HG03159 (cell line): ENCODE data around the gene BCKDHA.
"Not testable (repeated sequence)": the region's sequence is repeated elsewhere in the genome, so short reads cannot be mapped to it uniquely, and the experiment has no call there.

Experiments used
- ATAC-seq: cut with Tn5 transposase; IDR thresholded peaks from one replicate; pipeline ENCODE4 v1.9.1; 2021; ENCODE audit warnings: mild to moderate bottlenecking, moderate library complexity; ENCODE audit not compliant: unreplicated experiment

BCKDHA gene

DNA sequence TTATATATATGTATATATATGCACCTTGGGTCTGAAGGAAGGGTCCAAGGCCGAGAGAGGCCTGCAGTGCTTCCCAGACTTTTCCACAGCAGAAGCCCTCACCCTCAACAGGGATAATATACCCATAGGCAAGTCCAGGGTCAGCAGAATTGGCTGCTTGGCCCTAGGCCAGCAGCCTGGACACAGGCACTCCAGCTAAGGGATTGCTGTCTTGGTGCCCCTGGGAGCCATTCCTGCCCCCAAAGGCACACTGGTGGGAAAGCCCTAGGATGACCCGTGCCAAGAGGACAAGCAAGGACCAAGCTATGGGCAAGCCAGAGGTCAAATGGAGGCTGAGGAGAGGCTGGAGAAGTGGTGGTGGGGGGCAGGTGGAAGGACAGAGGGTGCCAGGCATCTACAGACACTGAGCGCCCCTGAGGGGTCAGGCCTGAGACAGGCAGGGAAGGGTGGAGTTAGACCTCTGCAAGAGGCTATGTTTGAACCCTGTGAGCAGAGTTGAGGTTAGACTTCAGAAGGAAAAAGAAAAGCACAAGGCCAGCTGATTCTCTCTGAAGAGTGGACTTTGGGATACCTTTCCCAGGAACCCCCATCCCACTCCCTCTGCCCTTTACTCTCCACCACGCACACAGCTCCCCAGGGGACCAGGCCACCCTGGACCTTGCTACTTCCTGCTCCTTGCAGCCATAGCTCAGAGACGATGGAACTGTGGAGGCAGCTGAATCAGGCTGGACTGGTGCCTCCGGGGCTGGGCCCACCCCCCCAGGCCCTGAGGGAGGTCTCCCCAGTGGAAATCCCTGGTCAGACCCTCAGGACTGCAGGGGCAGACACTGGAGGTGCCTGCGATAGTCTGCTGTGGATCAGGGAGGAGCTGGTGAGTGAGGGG, 45.1 kb downstream of the BCKDHA start, which contains the start of gene ERICH4:
ERICH4 (plus strand) TSS at position 684 of the 883 bp plus-strand sequence; CDS start at position 698, 14 bp downstream.
- ATAC-seq, result no peak

DNA sequence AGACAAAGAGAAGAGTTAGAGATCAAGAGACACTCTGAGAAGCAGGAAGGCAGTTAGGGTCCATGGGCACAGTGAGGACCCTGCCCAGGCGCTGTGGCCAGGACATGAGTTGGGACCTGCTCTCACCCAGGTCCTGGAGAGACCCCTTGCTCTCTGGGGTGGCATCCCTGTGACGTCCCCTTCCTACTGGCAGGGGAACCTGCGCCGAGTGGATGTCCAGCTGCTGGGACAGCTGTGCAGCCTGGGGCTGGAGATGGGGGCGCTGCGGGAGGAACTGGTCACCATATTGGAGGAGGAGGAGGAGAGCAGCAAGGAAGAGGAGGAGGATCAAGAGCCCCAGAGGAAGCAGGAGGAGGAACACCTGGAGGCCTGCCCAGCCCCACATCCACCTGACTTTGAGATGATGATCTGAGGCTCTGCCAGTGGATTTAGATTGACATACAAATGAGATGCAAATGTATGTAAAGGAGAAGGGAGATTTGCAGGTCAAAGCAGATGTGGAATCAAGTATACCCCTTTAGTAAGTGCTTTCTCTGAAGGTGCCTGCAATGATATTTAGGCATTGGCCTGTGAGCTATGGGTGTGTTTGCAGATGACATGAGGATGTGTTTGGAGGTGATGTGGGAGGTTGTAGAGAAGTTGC, 46.3 kb downstream of the BCKDHA start:
- no peak for ATAC-seq

DNA sequence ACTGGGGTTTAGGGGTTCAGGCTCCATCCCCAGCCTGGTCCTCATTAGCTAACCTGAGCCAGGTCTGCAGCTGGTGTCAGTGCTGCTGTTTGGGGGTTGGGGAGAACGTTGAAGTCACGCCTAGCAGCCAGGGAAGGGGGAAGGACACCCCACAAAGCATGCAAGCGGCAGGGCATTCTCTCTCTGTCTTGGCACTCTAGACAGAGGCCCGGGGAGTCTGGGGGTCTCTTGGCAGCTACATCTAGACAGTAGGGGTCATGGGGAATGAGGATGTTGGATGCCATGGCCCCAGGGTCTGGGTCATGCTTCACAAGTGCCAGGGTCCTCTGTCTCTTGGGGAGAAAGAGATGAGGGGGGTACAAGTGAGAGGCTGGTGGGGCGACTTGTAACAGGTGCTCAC, 48.0 kb downstream of the BCKDHA start:
- ATAC-seq, result no peak

DNA sequence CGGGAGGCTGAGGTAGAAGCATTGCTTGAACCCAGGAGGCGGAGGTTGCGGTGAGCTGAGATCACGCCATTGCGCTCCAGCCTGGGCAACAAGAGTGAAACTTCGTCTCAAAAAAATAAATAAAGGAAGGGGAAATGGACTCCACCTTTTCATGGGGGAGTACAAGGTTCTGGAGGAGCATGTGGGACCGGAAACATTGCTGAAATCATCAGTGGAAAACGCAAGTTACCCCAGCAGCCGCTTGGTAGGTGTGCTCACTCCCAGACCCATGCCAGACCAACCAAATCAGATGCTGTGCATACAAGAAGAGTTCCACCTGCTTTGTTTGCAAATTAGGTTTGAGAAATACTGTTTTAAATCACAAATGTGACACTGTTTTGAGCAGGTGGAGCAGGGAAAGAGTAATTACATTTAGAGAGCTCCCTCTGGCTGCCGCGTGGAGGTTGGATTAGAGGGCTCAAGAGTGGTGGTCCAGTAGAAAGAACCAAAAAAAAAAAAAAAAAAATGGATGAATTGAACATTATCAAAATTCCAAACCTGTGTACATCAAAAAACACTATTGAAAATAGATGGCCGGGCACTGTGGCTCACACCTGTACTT, 50.2 kb downstream of the BCKDHA start:
- no peak for ATAC-seq

DNA sequence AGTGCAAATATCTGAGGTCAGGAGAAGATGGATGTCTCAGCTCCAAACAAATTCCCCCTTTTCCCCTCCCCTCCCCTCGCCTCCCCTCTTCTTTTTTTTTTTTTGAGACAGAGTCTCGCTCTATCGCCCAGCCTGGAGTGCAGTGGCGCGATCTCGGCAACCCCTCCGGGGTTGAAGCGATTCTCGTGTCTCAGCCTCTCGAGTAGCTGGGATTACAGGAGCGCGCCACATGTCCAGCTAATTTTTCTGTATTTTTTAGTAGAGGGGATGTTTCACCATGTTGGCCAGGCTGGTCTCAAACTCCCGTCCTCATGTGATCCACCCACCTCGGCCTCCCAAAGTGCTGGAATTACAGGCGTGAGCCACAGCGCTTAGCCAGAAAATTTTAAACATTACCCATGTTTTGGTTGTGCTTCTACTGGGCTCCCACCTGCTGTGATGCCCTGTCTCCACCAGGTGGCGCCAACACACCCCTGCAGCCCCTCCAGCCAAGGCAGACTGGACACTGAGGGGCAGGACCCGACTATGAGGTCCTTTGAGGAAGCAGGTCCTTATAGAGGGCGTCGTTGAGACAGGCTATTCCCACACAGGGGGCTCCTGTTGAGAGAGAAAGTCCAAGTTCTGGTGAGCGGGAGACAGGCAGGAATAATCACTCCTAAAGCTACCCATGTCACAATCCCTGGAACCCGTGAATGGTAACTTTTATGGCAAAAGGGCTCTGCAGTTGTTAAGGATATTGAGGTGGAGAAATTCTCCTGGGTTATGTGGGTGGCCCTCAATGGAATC, 51.7 kb downstream of the BCKDHA start:
- no peak for ATAC-seq

DNA sequence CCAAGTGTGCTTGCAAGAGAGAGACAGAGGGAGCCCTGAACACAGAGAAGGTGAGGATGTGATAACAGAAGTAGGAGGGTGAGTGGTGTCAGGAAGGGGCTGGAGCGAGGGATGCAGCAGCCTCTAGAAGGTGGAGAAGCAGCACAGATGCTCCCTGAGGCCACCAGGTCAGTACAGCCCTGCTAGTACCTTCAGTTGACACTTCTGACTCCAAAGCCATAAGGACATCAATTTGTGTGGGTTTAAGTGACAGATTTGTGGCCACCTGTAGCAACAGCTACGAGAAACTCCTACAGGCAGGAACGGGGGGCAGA, 52.2 kb downstream of the BCKDHA start:
- no peak for ATAC-seq

DNA sequence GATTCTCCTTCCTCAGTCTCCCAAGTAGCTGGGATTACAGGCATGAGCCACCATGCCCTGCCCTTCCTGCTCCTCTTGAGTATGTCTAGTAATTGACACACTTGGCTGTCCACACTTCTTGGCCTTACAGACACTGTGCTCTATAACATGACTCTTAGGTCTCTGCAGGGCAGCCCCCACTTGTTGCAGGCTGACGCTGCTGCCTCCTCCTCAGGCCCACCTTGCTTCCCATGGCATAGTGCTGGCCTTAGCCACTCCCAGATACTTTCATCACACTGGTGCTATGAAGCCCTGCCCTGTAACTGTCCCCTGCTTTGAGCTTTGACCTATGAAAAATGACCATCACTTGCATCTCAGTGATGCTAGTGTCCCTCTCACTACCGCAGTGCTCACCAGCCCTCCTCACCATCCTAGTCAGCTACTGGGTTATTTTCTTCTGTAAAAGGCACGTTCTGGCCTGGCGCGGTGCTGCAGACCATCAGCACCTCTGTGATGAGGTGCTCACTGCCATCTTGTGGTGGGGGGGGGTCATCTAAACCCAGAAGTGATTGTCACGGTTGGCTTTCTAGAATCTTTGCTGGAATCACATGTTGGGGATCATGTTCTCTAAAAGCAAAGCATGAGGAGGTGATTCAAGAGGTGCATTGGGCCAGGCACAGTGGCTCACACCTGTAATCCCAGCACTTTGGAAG, 55.1 kb downstream of the BCKDHA start:
- ATAC-seq, result no peak

DNA sequence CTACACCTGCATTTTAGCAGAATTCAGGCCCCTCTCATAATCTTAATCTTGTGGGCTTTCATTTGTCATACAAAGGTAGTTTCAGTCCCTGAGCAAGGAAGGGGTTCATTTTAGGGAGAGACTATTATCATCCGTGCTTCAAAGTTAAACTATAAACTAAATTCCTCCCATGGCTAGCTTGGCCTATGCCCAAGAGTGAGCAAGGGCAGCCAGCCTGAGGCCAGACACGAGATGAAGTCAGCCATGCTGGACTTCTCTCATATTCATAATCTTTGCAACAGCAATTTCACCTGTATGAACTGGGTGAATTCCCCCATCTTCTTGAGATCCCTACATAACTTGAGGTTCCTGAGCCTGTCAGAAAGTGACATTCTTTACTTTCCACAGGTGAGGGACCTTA, 58.3 kb downstream of the BCKDHA start:
- no peak for ATAC-seq

DNA sequence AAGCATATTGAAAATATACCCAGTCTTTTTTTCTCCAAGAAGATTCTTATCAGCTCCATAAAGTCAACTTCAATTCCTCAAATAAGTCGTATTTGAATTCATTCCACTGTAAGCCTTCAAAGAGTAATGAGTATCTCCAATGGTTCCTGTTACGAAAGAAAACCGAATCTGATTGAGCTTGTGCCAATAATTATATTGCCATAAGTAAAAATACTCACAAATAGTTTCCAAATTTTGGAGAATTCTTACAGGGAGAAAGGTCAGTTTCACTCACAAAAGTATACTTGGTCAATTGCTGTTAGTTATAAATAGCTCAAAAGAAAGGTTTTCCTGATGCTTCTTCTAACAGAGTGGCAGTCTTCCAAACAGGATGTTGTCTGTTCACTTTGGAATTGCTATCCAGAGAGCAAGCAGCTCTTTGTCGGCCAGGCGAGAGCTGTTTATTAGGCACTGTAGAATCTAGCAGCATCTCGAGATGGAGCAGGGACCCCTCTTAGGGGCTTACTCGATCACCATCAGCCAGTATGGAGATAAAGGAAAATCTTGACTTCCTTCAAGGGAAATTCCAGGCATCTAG, 58.8 kb downstream of the BCKDHA start:
- ATAC-seq, result no peak

DNA sequence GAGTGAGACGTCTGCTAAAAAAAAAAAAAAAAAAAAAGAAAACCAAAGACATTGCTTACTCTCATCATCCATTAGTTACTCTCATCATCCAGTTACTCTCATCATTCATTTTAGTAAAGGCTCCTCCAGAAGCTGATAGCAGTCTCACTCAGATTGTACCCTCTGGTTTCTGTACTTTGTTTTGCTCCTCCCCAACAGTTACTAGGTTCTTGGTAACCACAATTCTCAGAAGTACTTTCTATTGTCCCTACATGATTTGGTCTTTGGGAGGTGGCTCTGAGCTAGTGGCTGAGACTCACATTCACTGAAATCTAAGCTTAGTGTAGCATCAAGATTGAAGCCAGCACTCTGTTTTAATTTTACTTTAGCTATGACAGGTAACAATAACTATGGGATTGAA, 59.6 kb downstream of the BCKDHA start:
- ATAC-seq, result peak; percentile 88

DNA sequence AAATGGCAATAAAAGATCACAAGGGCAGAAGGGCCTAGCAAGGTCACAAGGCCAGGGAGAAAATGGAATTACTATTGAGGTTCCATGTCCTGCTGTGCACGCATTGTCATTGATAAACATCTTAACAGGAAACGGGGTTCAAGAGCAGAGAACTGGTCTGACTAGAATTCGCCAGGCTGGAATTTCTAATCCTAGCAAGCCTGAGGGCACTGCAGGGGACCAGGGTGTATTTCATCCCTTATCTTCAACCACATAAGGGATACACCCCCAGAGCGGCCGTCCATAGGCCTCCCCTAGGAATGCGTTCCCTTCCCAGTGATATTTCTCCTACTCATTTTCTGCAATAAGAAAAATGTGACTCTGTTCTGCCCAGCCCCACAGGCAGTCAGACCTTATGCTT, 64.9 kb downstream of the BCKDHA start:
- ATAC-seq, result no peak

DNA sequence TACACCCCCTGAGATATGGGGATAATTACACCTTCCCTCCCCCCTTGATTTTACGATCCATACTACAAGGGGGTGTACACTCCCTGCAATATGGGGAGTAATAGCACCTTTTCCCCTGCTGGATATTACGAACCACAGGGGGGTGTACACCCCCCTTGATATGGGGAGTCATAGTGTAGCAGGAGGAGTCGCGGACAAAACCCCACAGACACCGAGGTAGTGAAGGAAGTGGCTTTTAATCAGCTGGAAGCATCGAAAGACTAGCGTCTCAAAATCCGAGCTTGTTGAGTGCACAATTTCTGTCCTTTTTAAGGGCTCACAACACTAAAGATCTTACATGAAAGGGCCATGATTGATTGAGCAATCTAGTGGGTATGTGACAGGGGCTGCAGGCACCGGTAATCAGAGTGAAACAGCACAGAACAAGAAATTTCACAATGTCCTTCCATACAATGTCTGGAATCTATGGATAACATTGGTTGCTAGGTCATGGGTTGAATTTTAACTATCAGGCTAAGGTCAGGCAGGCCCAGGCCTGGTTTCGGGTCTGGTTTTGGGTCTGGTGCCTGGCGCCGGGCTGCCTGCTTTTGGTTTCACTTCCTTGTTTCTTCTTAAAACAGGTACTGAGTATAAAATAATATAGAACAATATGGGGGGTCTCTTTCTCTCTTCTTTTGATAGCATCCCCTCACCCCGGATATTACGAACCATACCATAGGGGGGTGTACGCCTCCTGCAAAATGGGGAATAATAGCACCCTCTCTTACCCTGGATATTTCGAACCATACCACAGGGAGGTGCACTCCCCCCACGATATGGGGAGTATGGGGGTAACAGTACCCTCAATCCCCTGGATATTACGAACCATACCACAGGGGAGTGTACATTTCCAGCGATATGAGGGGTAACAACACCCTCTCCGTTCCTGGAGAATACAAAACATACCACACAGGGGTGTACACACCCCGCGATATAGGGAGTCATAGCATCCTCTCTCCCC, 65.9 kb downstream of the BCKDHA start:
- not testable (repeated sequence) for ATAC-seq
